ENCODE measurements around the gene TTC32. TPM values are rescaled to one million over a fixed set of nuclear protein-coding genes. Genes with fewer than 3 reads are reported as not detected.

Gene TTC32
- total and polyA plus RNA-seq, 12 donors = 2.1 to 43.9 (median 12.8) TPM

DNA sequence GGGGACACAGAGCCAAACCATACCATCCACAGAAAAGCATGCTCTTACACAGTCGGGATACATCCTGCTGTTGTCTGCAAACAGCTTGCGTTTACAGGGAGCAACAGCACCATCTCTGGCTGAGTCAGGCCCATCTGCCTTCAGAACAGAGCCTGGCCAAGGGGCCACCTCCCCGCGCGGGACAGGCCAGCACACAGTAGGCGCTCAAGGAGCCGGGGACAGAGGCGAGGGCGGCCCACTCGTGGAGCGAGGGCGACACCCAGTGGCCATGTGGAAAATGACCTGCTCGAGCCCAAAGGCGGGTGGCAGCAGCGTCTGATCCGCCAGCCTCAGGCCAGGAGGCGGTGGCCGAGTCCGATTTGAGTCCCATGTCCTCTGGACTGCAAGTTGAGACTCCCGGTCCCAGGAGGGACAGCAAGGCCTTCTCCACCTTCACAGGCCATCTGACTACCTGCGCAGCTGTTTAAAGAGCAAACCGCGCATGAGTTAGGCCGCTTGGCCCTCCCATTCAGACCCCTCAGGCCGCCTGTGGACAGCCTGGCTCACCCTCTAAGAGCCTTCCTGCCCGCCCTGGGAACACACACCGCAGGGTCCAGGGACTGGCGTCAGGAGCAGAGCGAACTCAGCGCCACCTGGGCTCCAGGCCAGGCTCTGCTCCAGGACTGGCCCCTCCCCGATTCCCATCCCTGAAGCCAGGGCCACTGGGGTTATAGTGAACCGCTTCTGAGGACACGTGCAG, 38.3 kb downstream of the TTC32 start:
- DNase-seq = peak; percentile 60 to 81 (median 73)
- H3K36me3 ChIP-seq (replicated peaks in 1 of 2) = no peaks in the 10 kb centered on the region
- peaks cover 4 to 8% of the 10 kb centered on the region in 2 donors for H3K4me1 ChIP-seq (replicated peaks in 1 of 2)
- H3K27ac ChIP-seq = no peak overlapping the region
- H3K4me3 ChIP-seq = peak overlapping the region in 1 of 4 donors; percentile 8
- TF ChIP-seq, protein P1, sequence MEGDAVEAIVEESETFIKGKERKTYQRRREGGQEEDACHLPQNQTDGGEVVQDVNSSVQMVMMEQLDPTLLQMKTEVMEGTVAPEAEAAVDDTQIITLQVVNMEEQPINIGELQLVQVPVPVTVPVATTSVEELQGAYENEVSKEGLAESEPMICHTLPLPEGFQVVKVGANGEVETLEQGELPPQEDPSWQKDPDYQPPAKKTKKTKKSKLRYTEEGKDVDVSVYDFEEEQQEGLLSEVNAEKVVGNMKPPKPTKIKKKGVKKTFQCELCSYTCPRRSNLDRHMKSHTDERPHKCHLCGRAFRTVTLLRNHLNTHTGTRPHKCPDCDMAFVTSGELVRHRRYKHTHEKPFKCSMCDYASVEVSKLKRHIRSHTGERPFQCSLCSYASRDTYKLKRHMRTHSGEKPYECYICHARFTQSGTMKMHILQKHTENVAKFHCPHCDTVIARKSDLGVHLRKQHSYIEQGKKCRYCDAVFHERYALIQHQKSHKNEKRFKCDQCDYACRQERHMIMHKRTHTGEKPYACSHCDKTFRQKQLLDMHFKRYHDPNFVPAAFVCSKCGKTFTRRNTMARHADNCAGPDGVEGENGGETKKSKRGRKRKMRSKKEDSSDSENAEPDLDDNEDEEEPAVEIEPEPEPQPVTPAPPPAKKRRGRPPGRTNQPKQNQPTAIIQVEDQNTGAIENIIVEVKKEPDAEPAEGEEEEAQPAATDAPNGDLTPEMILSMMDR (IDR thresholded peaks at IDR 0.05) = peak; percentile 95 to 99 (median 96)
- TF ChIP-seq POLR2A (IDR thresholded peaks at IDR 0.05) = no peak
- intact Hi-C loops (cut with DNase I) = loop anchor here (5.0 to 10.0 kb wide), 3 partner anchors 509 to 1341 kb away; partner anchors contain the start of gene OSR1 (in 1 of the 2)
- no peaks in the 10 kb centered on the region for H3K9me3 ChIP-seq (replicated peaks in 1 of 3)
- H3K27me3 ChIP-seq = no peaks in the 10 kb centered on the region
- 14 to 31% (median 15%) methylated on average over 10 to 33 of the region's 33 CpGs for WGBS, 4 donors

- Histone ChIP-seq H3K27ac (no peak overlapping the region), H3K9me3 (replicated peaks in 1 of 3) (no peaks in the 10 kb centered on the region), H3K4me3 (no peak overlapping the region), H3K36me3 (replicated peaks in 1 of 2) (no peaks in the 10 kb centered on the region), H3K27me3 (no peaks in the 10 kb centered on the region), H3K4me1 (replicated peaks in 1 of 2) (peaks cover 4 to 5% of the 10 kb centered on the region in 2 donors)
- 38 to 94% (median 68%) methylated on average over 1 of the region's 1 CpG for WGBS, 4 donors
- no peak for TF ChIP-seq POLR2A (IDR thresholded peaks at IDR 0.05)
- TF ChIP-seq, protein P1 (IDR thresholded peaks at IDR 0.05) = no peak
- intact Hi-C loops (cut with DNase I) = loop anchor here (5.0 to 10.0 kb wide), 3 partner anchors 507 to 1340 kb away; partner anchors contain the start of gene OSR1 (in 1 of the 2)
- no peak for DNase-seq
These were observed 40.0 kb downstream of the TTC32 start for GRCh38 chr2:19861813-19862212.

- peak in 3 of 7 donors; percentile 8 to 32 (median 30) for DNase-seq
- intact Hi-C loops (cut with DNase I) = loop anchor here (5.0 to 10.0 kb wide), 3 partner anchors 505 to 1338 kb away; partner anchors contain the start of gene OSR1 (in 1 of the 2)
- no peak overlapping the region for H3K27ac ChIP-seq
- H3K36me3 ChIP-seq (replicated peaks in 1 of 2) = no peaks in the 10 kb centered on the region
- TF ChIP-seq, protein P1 (IDR thresholded peaks at IDR 0.05) = no peak
- TF ChIP-seq POLR2A (IDR thresholded peaks at IDR 0.05) = no peak
- peaks cover 4 to 5% of the 10 kb centered on the region in 2 donors for H3K4me1 ChIP-seq (replicated peaks in 1 of 2)
- no peaks in the 10 kb centered on the region for H3K9me3 ChIP-seq (replicated peaks in 1 of 3)
- WGBS, 4 donors = 79 to 84% (median 82%) methylated on average over 5 to 6 of the region's 6 CpGs
- no peak overlapping the region for H3K4me3 ChIP-seq
- no peaks in the 10 kb centered on the region for H3K27me3 ChIP-seq
These were observed 41.8 kb downstream of the TTC32 start for GRCh38 chr2:19860022-19860421.

- no peak overlapping the region for H3K4me3 ChIP-seq
- WGBS, 4 donors = 86 to 93% (median 89%) methylated on average over 6 to 11 of the region's 11 CpGs
- intact Hi-C loops (cut with DNase I) = no loop called here
- no peak for TF ChIP-seq POLR2A (IDR thresholded peaks at IDR 0.05)
- TF ChIP-seq, protein P1 (IDR thresholded peaks at IDR 0.05) = no peak
- no peaks in the 10 kb centered on the region for H3K27me3 ChIP-seq
- H3K27ac ChIP-seq = no peak overlapping the region
- H3K4me1 ChIP-seq (replicated peaks in 1 of 2) = peaks cover 4 to 5% of the 10 kb centered on the region in 2 donors
- no peaks in the 10 kb centered on the region for H3K36me3 ChIP-seq (replicated peaks in 1 of 2)
- H3K9me3 ChIP-seq (replicated peaks in 1 of 3) = no peaks in the 10 kb centered on the region
- no peak for DNase-seq
These were observed 42.2 kb downstream of the TTC32 start for GRCh38 chr2:19859565-19859964.

Measured in adrenal gland (tissue), 12 donors.